ENCODE data around the gene FBLN1. TPM values are rescaled to one million over a fixed set of nuclear protein-coding genes. Genes with fewer than 3 reads are reported as not detected.

The FBLN1 gene
- total RNA-seq, 4 donors from 2014 or later, result 65.0 to 194 (median 136) TPM

GRCh38 chr22:45485261-45485660 is 17.4 kb upstream of the FBLN1 start:
- TF ChIP-seq CTCF (IDR thresholded peaks at IDR 0.05; ENCODE audit: low read depth), result no peak

- TF ChIP-seq CTCF (IDR thresholded peaks at IDR 0.05; ENCODE audit: low read depth), result no peak
These were observed 13.8 kb upstream of the FBLN1 start for GRCh38 chr22:45488764-45489370.

GRCh38 chr22:45490836-45491235 is 11.8 kb upstream of the FBLN1 start:
- no peak for TF ChIP-seq CTCF (IDR thresholded peaks at IDR 0.05; ENCODE audit: low read depth)

- TF ChIP-seq CTCF (IDR thresholded peaks at IDR 0.05; ENCODE audit: low read depth), result no peak
These were observed 10.8 kb upstream of the FBLN1 start for GRCh38 chr22:45491841-45492240.

- TF ChIP-seq CTCF (IDR thresholded peaks at IDR 0.05; ENCODE audit: low read depth), result no peak
These were observed 9.4 kb upstream of the FBLN1 start for GRCh38 chr22:45493286-45493771.

GRCh38 chr22:45496451-45496941 is 6.2 kb upstream of the FBLN1 start:
- TF ChIP-seq CTCF (IDR thresholded peaks at IDR 0.05; ENCODE audit: low read depth), result no peak

GRCh38 chr22:45497351-45498145 is 5.1 kb upstream of the FBLN1 start:
- TF ChIP-seq CTCF (IDR thresholded peaks at IDR 0.05; ENCODE audit: low read depth), result no peak
